K562 (cell line): ENCODE measurements around the gene PCDH12. TPM values are rescaled to one million over a fixed set of nuclear protein-coding genes. Genes with fewer than 3 reads are reported as not detected.

Experiments
- ATF7 ChIP-seq: fragments of 450-650 bp; IDR thresholded peaks from 2 replicates; pipeline ENCODE4 v1.7.1; 2014; ENCODE audit warnings: mild to moderate bottlenecking, moderate library complexity
- HMG20A ChIP-seq: fragments of 450-650 bp; formaldehyde crosslinking; conservative IDR thresholded peaks from 2 replicates; pipeline ENCODE4 v1.4.0; 2020; ENCODE audit warnings: mild to moderate bottlenecking, mixed read lengths
- HNRNPL ChIP-seq: fragments of 200-400 bp; formaldehyde crosslinking; IDR thresholded peaks from 2 replicates; pipeline ENCODE4 v1.6.1; 2017; ENCODE audit warnings: low read depth, mild to moderate bottlenecking, low read length
- MCM2 ChIP-seq: fragments of 450-650 bp; IDR thresholded peaks from 2 replicates; pipeline ENCODE4 v1.6.1; 2017; ENCODE audit warnings: low read depth, mild to moderate bottlenecking
- ZNF507 ChIP-seq: conservative IDR thresholded peaks from 2 replicates; pipeline ENCODE4 v1.6.1; 2017; ENCODE audit warnings: missing genetic modification characterization, missing compliant biosample characterization
- polyA plus RNA-seq, 8 experiments: library from polyadenylated mRNA; depleted of rRNA in 4 of 8; stranded (reverse) in 5 of 8; unstranded in 3 of 8; fragments of >200 nt; fragmentation: Nextera tagmentation in 2 of 8; fragmentation: Illumina TruSeq in 1 of 8; extraction: Ambion mirVana in 2 of 8; extraction: Trizol in 1 of 8; gene quantifications; 2 replicates each; pipeline versions ENCODE4 v1.2.1 to v1.2.3, GENCODE V29; 2011 to 2014; ENCODE audit warnings: inconsistent platforms in 1 of 8, missing spikeins in 1 of 8
- total RNA-seq, 7 experiments: library from RNA; depleted of rRNA in 6 of 7; stranded (reverse); fragments of >200 nt in 6 of 7; fragmentation: Illumina TruSeq in 2 of 7; extraction: Trizol in 2 of 7; gene quantifications; 2 replicates each; pipeline versions ENCODE4 v1.2.1 to v1.2.3, GENCODE V29; 2011 to 2021; ENCODE audit warnings: low replicate concordance in 1 of 7
- TF ChIP-seq, protein P1 (sequence below): fragments of 200-600 bp; sonication (generic); IDR thresholded peaks from one replicate; pipeline ENCODE4 v1.6.1; 2012; ENCODE audit warnings: mild to moderate bottlenecking, low read depth, low read length, inconsistent platforms
- TF ChIP-seq, protein P2 (sequence below), 2 experiments: fragments of 450-650 bp; formaldehyde crosslinking in 1 of 2; IDR thresholded peaks; 2 replicates each; pipeline versions ENCODE4 v1.4.0 to v1.6.1; 2014 to 2020; ENCODE audit warnings: mild to moderate bottlenecking in 2 of 2, borderline replicate concordance in 1 of 2, low read depth in 1 of 2

Gene PCDH12
- total and polyA plus RNA-seq, 9 of the 15 experiments (the other 6 are each of a cell fraction or from before 2014, with no cell fraction given) = 0.01 to 0.04 (median 0.01) TPM; not detected in 4

DNA sequence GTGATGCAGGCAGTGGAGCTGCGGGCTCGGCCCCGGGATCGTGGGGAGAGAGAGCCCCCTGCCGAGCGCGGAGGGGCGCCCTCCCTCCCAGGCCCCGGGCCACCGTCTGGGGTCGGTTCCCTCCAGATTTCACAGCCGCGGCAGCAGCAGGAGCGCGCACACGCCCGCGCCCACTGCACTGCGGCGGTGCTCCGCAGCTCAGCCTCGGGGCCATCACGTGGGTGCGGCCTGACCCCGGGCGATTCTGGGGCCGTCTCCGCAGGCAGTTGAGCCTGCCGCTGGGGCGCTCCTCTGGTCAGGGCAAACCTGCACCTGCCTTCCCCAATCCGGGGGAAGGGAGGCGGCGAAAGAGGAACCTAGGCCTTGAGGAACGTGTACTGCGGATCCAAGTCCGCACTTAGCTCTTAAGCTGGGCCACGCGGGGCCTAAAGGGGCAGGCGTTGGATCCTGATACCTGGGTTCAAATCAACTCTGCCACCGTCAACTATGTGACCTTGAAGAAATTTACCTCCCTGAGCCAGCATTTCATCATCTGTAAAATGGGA, 43.7 kb downstream of the PCDH12 start (continued):
- no peak for TF ChIP-seq MCM2
- TF ChIP-seq HMG20A = no peak
- no peak for TF ChIP-seq ZNF507
- no peak for TF ChIP-seq HNRNPL
- TF ChIP-seq, protein P1, sequence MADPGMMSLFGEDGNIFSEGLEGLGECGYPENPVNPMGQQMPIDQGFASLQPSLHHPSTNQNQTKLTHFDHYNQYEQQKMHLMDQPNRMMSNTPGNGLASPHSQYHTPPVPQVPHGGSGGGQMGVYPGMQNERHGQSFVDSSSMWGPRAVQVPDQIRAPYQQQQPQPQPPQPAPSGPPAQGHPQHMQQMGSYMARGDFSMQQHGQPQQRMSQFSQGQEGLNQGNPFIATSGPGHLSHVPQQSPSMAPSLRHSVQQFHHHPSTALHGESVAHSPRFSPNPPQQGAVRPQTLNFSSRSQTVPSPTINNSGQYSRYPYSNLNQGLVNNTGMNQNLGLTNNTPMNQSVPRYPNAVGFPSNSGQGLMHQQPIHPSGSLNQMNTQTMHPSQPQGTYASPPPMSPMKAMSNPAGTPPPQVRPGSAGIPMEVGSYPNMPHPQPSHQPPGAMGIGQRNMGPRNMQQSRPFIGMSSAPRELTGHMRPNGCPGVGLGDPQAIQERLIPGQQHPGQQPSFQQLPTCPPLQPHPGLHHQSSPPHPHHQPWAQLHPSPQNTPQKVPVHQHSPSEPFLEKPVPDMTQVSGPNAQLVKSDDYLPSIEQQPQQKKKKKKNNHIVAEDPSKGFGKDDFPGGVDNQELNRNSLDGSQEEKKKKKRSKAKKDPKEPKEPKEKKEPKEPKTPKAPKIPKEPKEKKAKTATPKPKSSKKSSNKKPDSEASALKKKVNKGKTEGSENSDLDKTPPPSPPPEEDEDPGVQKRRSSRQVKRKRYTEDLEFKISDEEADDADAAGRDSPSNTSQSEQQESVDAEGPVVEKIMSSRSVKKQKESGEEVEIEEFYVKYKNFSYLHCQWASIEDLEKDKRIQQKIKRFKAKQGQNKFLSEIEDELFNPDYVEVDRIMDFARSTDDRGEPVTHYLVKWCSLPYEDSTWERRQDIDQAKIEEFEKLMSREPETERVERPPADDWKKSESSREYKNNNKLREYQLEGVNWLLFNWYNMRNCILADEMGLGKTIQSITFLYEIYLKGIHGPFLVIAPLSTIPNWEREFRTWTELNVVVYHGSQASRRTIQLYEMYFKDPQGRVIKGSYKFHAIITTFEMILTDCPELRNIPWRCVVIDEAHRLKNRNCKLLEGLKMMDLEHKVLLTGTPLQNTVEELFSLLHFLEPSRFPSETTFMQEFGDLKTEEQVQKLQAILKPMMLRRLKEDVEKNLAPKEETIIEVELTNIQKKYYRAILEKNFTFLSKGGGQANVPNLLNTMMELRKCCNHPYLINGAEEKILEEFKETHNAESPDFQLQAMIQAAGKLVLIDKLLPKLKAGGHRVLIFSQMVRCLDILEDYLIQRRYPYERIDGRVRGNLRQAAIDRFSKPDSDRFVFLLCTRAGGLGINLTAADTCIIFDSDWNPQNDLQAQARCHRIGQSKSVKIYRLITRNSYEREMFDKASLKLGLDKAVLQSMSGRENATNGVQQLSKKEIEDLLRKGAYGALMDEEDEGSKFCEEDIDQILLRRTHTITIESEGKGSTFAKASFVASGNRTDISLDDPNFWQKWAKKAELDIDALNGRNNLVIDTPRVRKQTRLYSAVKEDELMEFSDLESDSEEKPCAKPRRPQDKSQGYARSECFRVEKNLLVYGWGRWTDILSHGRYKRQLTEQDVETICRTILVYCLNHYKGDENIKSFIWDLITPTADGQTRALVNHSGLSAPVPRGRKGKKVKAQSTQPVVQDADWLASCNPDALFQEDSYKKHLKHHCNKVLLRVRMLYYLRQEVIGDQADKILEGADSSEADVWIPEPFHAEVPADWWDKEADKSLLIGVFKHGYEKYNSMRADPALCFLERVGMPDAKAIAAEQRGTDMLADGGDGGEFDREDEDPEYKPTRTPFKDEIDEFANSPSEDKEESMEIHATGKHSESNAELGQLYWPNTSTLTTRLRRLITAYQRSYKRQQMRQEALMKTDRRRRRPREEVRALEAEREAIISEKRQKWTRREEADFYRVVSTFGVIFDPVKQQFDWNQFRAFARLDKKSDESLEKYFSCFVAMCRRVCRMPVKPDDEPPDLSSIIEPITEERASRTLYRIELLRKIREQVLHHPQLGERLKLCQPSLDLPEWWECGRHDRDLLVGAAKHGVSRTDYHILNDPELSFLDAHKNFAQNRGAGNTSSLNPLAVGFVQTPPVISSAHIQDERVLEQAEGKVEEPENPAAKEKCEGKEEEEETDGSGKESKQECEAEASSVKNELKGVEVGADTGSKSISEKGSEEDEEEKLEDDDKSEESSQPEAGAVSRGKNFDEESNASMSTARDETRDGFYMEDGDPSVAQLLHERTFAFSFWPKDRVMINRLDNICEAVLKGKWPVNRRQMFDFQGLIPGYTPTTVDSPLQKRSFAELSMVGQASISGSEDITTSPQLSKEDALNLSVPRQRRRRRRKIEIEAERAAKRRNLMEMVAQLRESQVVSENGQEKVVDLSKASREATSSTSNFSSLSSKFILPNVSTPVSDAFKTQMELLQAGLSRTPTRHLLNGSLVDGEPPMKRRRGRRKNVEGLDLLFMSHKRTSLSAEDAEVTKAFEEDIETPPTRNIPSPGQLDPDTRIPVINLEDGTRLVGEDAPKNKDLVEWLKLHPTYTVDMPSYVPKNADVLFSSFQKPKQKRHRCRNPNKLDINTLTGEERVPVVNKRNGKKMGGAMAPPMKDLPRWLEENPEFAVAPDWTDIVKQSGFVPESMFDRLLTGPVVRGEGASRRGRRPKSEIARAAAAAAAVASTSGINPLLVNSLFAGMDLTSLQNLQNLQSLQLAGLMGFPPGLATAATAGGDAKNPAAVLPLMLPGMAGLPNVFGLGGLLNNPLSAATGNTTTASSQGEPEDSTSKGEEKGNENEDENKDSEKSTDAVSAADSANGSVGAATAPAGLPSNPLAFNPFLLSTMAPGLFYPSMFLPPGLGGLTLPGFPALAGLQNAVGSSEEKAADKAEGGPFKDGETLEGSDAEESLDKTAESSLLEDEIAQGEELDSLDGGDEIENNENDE = no peak
- TF ChIP-seq, protein P2, sequence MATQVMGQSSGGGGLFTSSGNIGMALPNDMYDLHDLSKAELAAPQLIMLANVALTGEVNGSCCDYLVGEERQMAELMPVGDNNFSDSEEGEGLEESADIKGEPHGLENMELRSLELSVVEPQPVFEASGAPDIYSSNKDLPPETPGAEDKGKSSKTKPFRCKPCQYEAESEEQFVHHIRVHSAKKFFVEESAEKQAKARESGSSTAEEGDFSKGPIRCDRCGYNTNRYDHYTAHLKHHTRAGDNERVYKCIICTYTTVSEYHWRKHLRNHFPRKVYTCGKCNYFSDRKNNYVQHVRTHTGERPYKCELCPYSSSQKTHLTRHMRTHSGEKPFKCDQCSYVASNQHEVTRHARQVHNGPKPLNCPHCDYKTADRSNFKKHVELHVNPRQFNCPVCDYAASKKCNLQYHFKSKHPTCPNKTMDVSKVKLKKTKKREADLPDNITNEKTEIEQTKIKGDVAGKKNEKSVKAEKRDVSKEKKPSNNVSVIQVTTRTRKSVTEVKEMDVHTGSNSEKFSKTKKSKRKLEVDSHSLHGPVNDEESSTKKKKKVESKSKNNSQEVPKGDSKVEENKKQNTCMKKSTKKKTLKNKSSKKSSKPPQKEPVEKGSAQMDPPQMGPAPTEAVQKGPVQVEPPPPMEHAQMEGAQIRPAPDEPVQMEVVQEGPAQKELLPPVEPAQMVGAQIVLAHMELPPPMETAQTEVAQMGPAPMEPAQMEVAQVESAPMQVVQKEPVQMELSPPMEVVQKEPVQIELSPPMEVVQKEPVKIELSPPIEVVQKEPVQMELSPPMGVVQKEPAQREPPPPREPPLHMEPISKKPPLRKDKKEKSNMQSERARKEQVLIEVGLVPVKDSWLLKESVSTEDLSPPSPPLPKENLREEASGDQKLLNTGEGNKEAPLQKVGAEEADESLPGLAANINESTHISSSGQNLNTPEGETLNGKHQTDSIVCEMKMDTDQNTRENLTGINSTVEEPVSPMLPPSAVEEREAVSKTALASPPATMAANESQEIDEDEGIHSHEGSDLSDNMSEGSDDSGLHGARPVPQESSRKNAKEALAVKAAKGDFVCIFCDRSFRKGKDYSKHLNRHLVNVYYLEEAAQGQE (IDR thresholded peaks at IDR 0.05; ENCODE audit: borderline replicate concordance) = peak; percentile 83
- TF ChIP-seq, protein P2 (CRISPR knock-in tag; IDR thresholded peaks at IDR 0.05; ENCODE audit: low read depth) = no peak
- TF ChIP-seq ATF7 = peak; percentile 70; the same call in 1 of the 2 replicates
